ENCODE data around the gene KRTAP5-6.
A peak's percentile ranks its signal among the peaks of the same experiment; 100 is the strongest.
"Not testable (repeated sequence)": the region's sequence is repeated elsewhere in the genome, so short reads cannot be mapped to it uniquely, and the experiment has no call there.

KRTAP5-6 gene

DNA sequence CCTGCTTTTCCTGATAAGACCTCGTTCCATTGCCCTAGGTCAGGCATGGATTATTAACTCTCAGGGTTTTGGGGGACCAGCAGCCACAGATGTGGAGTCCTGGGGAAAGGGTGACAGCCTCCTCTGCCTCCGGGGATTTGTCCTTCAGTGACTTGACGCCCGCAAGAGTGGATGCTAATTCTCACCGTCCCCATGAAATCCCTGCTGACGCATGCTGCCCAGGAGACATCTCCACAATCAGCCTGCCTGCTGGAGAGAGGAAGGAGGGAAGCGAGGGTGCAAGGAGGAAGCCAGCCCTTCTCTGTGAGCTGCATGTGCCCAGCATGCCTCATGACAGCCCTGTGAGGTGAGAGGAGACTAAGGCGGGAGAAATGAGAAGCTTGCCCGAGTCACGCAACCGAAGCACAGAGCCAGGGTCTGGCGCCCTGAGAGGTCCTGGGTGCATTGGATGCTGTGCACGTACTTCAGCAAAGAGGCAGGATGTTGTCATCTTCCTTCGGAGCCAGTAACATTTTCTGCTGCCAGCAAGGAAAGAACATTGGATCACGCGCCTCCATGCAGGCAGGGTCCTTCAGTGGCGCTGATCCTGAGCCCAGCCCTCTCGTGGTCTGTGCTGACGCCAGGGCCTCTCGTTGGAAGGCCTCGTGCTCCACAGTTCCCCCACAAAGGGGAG, 27.3 kb upstream of the KRTAP5-6 start:
- Histone ChIP-seq H2AFZ (ENCODE audit: low read depth, low read length) (no peak overlapping the region), H3K23ac (ENCODE audit: low read length in 2 of 2) (no peak overlapping the region), H3K27me3 (ENCODE audit: control insufficient read depth in 1 of 2, insufficient read depth in 1 of 2, low read length in 2 of 2) (peaks cover 54 to 66% of the 10 kb centered on the region in 2 experiments), H2AK5ac (ENCODE audit: low read length, severe bottlenecking) (no peak overlapping the region), H3K4ac (ENCODE audit: low read depth in 1 of 2, low read length in 2 of 2) (no peak overlapping the region), H2BK5ac (ENCODE audit: low read depth, low read length, poor library complexity, severe bottlenecking) (no peak overlapping the region), H3K4me2 (ENCODE audit: low read length, poor library complexity, severe bottlenecking) (no peak overlapping the region), H3K79me1 (replicated peaks; ENCODE audit: low read length, poor library complexity, severe bottlenecking) (no peaks in the 10 kb centered on the region), H3K9me3 (ENCODE audit: control insufficient read depth, low read length) (peaks cover 3% of the 10 kb centered on the region), H2BK15ac (ENCODE audit: low read depth, poor library complexity, severe bottlenecking) (no peak overlapping the region), H2BK120ac (ENCODE audit: low read depth, low read length) (no peak overlapping the region), H3K18ac (ENCODE audit: low read depth in 1 of 2, low read length in 2 of 2) (no peak overlapping the region), H2BK12ac (ENCODE audit: low read length in 2 of 2) (no peak overlapping the region), H3K36me3 (ENCODE audit: control insufficient read depth in 1 of 2, insufficient read depth in 2 of 2, low read depth in 1 of 2, low read length in 2 of 2) (no peaks in the 10 kb centered on the region), H3K4me3 (ENCODE audit: insufficient read depth in 1 of 2, low read depth in 1 of 2, low read length in 2 of 2) (no peak overlapping the region), H3K9ac (ENCODE audit: low read length) (no peak overlapping the region), H3K4me1 (ENCODE audit: control insufficient read depth, insufficient read depth, low read depth, low read length) (peaks cover 3% of the 10 kb centered on the region), H3K14ac (ENCODE audit: low read length in 2 of 2) (no peak overlapping the region), H4K8ac (ENCODE audit: low read length) (no peak overlapping the region), H3K27ac (ENCODE audit: low read length, poor library complexity, severe bottlenecking) (no peak overlapping the region), H4K91ac (ENCODE audit: low read length) (no peak overlapping the region)
- WGBS, result 88% methylated on average over 21 of the region's 21 CpGs
- no peak for DNase-seq

DNA sequence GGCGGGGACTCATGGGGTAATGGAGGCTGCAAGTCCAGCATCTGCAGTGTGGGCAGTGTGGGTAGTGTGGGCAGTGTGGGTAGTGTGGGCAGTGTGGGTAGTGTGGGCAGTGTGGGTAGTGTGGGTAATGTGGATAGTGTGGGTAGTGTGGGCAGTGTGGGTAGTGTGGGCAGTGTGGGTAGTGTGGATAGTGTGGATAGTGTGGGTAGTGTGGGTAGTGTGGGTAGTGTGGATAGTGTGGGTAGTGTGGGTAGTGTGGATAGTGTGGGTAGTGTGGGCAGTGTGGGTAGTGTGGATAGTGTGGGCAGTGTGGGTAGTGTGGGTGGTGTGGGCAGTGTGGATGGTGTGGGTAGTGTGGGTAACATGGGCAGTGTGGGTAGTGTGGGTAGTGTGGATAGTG, 26.5 kb upstream of the KRTAP5-6 start:
- not testable (repeated sequence) for H2AK5ac ChIP-seq (ENCODE audit: low read length, severe bottlenecking); H3K23ac ChIP-seq (ENCODE audit: low read length in 2 of 2); H3K14ac ChIP-seq (ENCODE audit: low read length in 2 of 2); H4K8ac ChIP-seq (ENCODE audit: low read length); H2BK15ac ChIP-seq (ENCODE audit: low read depth, poor library complexity, severe bottlenecking); H2BK120ac ChIP-seq (ENCODE audit: low read depth, low read length); H3K36me3 ChIP-seq (ENCODE audit: control insufficient read depth in 1 of 2, insufficient read depth in 2 of 2, low read depth in 1 of 2, low read length in 2 of 2); H3K79me1 ChIP-seq (replicated peaks; ENCODE audit: low read length, poor library complexity, severe bottlenecking); H3K4me3 ChIP-seq (ENCODE audit: insufficient read depth in 1 of 2, low read depth in 1 of 2, low read length in 2 of 2); H3K4me2 ChIP-seq (ENCODE audit: low read length, poor library complexity, severe bottlenecking); DNase-seq; H3K9ac ChIP-seq (ENCODE audit: low read length); H3K4me1 ChIP-seq (ENCODE audit: control insufficient read depth, insufficient read depth, low read depth, low read length); H3K9me3 ChIP-seq (ENCODE audit: control insufficient read depth, low read length); H2BK5ac ChIP-seq (ENCODE audit: low read depth, low read length, poor library complexity, severe bottlenecking); H3K27ac ChIP-seq (ENCODE audit: low read length, poor library complexity, severe bottlenecking); H4K91ac ChIP-seq (ENCODE audit: low read length); H2AFZ ChIP-seq (ENCODE audit: low read depth, low read length)
- peak overlapping the region in 1 of 2 experiments; percentile 29 for H3K4ac ChIP-seq (ENCODE audit: low read depth in 1 of 2, low read length in 2 of 2)
- H3K18ac ChIP-seq (ENCODE audit: low read depth in 1 of 2, low read length in 2 of 2), result peak overlapping the region in 1 of 2 experiments; percentile 23
- peaks cover 58 to 74% of the 10 kb centered on the region in 2 experiments for H3K27me3 ChIP-seq (ENCODE audit: control insufficient read depth in 1 of 2, insufficient read depth in 1 of 2, low read length in 2 of 2)
- peak overlapping the region; percentile 31 to 87 for H2BK12ac ChIP-seq (ENCODE audit: low read length in 2 of 2)
- WGBS, result 98% methylated on average over 1 of the region's 1 CpG

DNA sequence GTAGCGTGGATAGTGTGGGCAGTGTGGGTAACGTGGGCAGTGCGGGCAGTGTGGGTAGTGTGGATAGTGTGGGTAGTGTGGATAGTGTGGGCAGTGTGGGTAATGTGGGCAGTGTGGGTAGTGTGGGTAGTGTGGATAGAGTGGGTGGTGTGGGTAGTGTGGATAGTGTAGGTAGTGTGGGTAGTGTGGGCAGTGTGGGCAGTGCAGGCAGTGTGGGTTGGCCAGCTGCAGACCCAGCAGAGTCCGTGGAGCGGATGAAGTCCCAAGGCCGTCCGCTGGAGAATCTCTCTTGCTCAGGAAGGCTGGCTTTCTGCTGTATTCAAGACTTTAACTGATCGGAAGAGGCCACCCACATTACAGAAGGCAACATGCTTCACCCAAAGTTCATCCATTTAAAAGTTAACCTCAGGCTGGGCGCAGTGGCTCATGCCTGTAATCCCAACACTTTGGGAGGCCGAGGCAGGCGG, 26.1 kb upstream of the KRTAP5-6 start:
- H3K4me2 ChIP-seq (ENCODE audit: low read length, poor library complexity, severe bottlenecking), result no peak overlapping the region
- H3K36me3 ChIP-seq (ENCODE audit: control insufficient read depth in 1 of 2, insufficient read depth in 2 of 2, low read depth in 1 of 2, low read length in 2 of 2), result no peaks in the 10 kb centered on the region
- peaks cover 63 to 79% of the 10 kb centered on the region in 2 experiments for H3K27me3 ChIP-seq (ENCODE audit: control insufficient read depth in 1 of 2, insufficient read depth in 1 of 2, low read length in 2 of 2)
- H3K79me1 ChIP-seq (replicated peaks; ENCODE audit: low read length, poor library complexity, severe bottlenecking), result no peaks in the 10 kb centered on the region
- peak overlapping the region in 1 of 2 experiments; percentile 50 for H3K14ac ChIP-seq (ENCODE audit: low read length in 2 of 2)
- peak overlapping the region; percentile 35 to 88 for H3K18ac ChIP-seq (ENCODE audit: low read depth in 1 of 2, low read length in 2 of 2)
- no peak overlapping the region for H2AK5ac ChIP-seq (ENCODE audit: low read length, severe bottlenecking)
- H2BK5ac ChIP-seq (ENCODE audit: low read depth, low read length, poor library complexity, severe bottlenecking), result no peak overlapping the region
- no peak overlapping the region for H3K4me3 ChIP-seq (ENCODE audit: insufficient read depth in 1 of 2, low read depth in 1 of 2, low read length in 2 of 2)
- H4K8ac ChIP-seq (ENCODE audit: low read length), result peak overlapping the region; percentile 47
- H3K9ac ChIP-seq (ENCODE audit: low read length), result no peak overlapping the region
- H3K4me1 ChIP-seq (ENCODE audit: control insufficient read depth, insufficient read depth, low read depth, low read length), result peaks cover 3% of the 10 kb centered on the region
- peak overlapping the region in 1 of 2 experiments; percentile 29 for H3K4ac ChIP-seq (ENCODE audit: low read depth in 1 of 2, low read length in 2 of 2)
- no peak for DNase-seq
- H4K91ac ChIP-seq (ENCODE audit: low read length), result peak overlapping the region; percentile 99
- H2BK15ac ChIP-seq (ENCODE audit: low read depth, poor library complexity, severe bottlenecking), result no peak overlapping the region
- H3K27ac ChIP-seq (ENCODE audit: low read length, poor library complexity, severe bottlenecking), result no peak overlapping the region
- H2BK12ac ChIP-seq (ENCODE audit: low read length in 2 of 2), result peak overlapping the region; percentile 31 to 87
- H2AFZ ChIP-seq (ENCODE audit: low read depth, low read length), result no peak overlapping the region
- H2BK120ac ChIP-seq (ENCODE audit: low read depth, low read length), result no peak overlapping the region
- peaks cover 3% of the 10 kb centered on the region for H3K9me3 ChIP-seq (ENCODE audit: control insufficient read depth, low read length)
- H3K23ac ChIP-seq (ENCODE audit: low read length in 2 of 2), result peak overlapping the region in 1 of 2 experiments; percentile 0
- 85% methylated on average over 9 of the region's 11 CpGs for WGBS

DNA sequence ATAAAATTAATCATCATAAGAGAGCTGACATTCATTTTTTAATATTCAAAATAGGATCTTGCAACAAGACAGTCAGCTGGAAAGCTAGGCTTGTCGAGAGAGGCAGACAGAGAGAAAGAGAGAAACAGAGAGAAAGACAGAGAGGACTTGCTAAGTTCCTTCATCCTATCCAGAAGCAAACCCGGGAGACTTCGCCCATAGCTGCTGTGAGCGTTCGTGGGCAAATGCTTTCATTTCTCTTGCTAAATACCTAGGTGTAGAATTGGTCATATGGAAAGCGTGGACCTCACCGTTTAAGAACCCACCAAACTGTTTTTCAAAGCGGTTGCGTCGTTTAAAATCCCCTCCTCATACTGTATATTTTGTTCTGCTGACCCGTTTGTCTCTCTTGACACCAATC, 25.3 kb upstream of the KRTAP5-6 start:
- Histone ChIP-seq H4K91ac (ENCODE audit: low read length) (no peak overlapping the region), H2AK5ac (ENCODE audit: low read length, severe bottlenecking) (no peak overlapping the region), H3K18ac (ENCODE audit: low read depth in 1 of 2, low read length in 2 of 2) (no peak overlapping the region), H3K79me1 (replicated peaks; ENCODE audit: low read length, poor library complexity, severe bottlenecking) (no peaks in the 10 kb centered on the region), H3K36me3 (ENCODE audit: control insufficient read depth in 1 of 2, insufficient read depth in 2 of 2, low read depth in 1 of 2, low read length in 2 of 2) (no peaks in the 10 kb centered on the region), H3K4me2 (ENCODE audit: low read length, poor library complexity, severe bottlenecking) (no peak overlapping the region), H2BK15ac (ENCODE audit: low read depth, poor library complexity, severe bottlenecking) (no peak overlapping the region), H2AFZ (ENCODE audit: low read depth, low read length) (no peak overlapping the region), H2BK120ac (ENCODE audit: low read depth, low read length) (no peak overlapping the region), H3K27me3 (ENCODE audit: control insufficient read depth in 1 of 2, insufficient read depth in 1 of 2, low read length in 2 of 2) (peaks cover 63 to 86% of the 10 kb centered on the region in 2 experiments), H3K9ac (ENCODE audit: low read length) (no peak overlapping the region), H2BK12ac (ENCODE audit: low read length in 2 of 2) (no peak overlapping the region), H3K4me1 (ENCODE audit: control insufficient read depth, insufficient read depth, low read depth, low read length) (peaks cover 3% of the 10 kb centered on the region), H3K4me3 (ENCODE audit: insufficient read depth in 1 of 2, low read depth in 1 of 2, low read length in 2 of 2) (no peak overlapping the region), H2BK5ac (ENCODE audit: low read depth, low read length, poor library complexity, severe bottlenecking) (no peak overlapping the region), H4K8ac (ENCODE audit: low read length) (no peak overlapping the region), H3K23ac (ENCODE audit: low read length in 2 of 2) (no peak overlapping the region), H3K4ac (ENCODE audit: low read depth in 1 of 2, low read length in 2 of 2) (no peak overlapping the region), H3K27ac (ENCODE audit: low read length, poor library complexity, severe bottlenecking) (no peak overlapping the region), H3K14ac (ENCODE audit: low read length in 2 of 2) (no peak overlapping the region), H3K9me3 (ENCODE audit: control insufficient read depth, low read length) (peaks cover 3% of the 10 kb centered on the region)
- 89% methylated on average over 11 of the region's 11 CpGs for WGBS
- DNase-seq, result no peak
